Activated CD8-positive, alpha-beta memory T cell treated with anti-CD3 and anti-CD28 coated beads, Interleukin-2, amount 10 ng/mL, durations not matched to agents 7 days and 5 days (primary cell): ENCODE results near the gene ITIH2. TPM values are rescaled to one million over a fixed set of nuclear protein-coding genes. Genes with fewer than 3 reads are reported as not detected.
"Not testable (repeated sequence)": the region's sequence is repeated elsewhere in the genome, so short reads cannot be mapped to it uniquely, and the experiment has no call there.

ENCODE experiments used
- ATAC-seq: fragments of 150-1000 bp; cut with Tn5 transposase; one replicate; pipeline ENCODE4 v1.10.0; 2021; ENCODE audit warnings: moderate library complexity
- CTCF ChIA-PET: fragments of 350-600 bp; sonication (Branson Sonifier 250); formaldehyde crosslinking; loops from one replicate; lab custom pipeline; 2021; ENCODE audit warnings: antibody characterized with exemption; lab: Charles Lee
- DNase-seq: peaks from one replicate; pipeline ENCODE4 v3.0.0-alpha.2; 2020
- H3K27ac Mint-ChIP-seq: one replicate; pipeline ENCODE4 v1.8.0; 2021; ENCODE audit warnings: mild to moderate bottlenecking, mixed read lengths
- H3K27me3 Mint-ChIP-seq: one replicate; pipeline ENCODE4 v1.8.0; 2021; ENCODE audit warnings: mixed read lengths
- H3K36me3 Mint-ChIP-seq: one replicate; pipeline ENCODE4 v1.8.0; 2021; ENCODE audit warnings: mild to moderate bottlenecking, mixed read lengths
- H3K4me1 Mint-ChIP-seq: one replicate; pipeline ENCODE4 v1.8.0; 2021; ENCODE audit warnings: mixed read lengths
- H3K4me3 Mint-ChIP-seq: one replicate; pipeline ENCODE4 v1.8.0; 2021; ENCODE audit warnings: mild to moderate bottlenecking, moderate library complexity, mixed read lengths
- H3K9me3 Mint-ChIP-seq: one replicate; pipeline ENCODE4 v1.8.0; 2022; ENCODE audit warnings: low read depth, mixed read lengths
- total RNA-seq, 2 experiments: library from RNA; stranded (reverse); gene quantifications; one replicate each; pipeline ENCODE4 v1.2.3, GENCODE V29; 2021

ITIH2 gene
- total RNA-seq, 2 experiments from 2014 or later = not detected

- CTCF ChIA-PET = no interaction called here
- H3K27me3 Mint-ChIP-seq = no peaks in the 10 kb centered on the region
- H3K27ac Mint-ChIP-seq = no peak overlapping the region
- H3K4me1 Mint-ChIP-seq = peaks cover 3% of the 10 kb centered on the region
- H3K4me3 Mint-ChIP-seq = no peak overlapping the region
- no peaks in the 10 kb centered on the region for H3K9me3 Mint-ChIP-seq
- ATAC-seq (no peak), DNase-seq (no peak)
- peaks cover 46% of the 10 kb centered on the region for H3K36me3 Mint-ChIP-seq
These were observed 73.7 kb downstream of the ITIH2 start for GRCh38 chr10:7776777-7777176.

GRCh38 chr10:7782194-7782593 lies 79.1 kb downstream of the ITIH2 start:
- Mint-ChIP-seq H3K4me1 (peaks cover 22% of the 10 kb centered on the region), H3K36me3 (peaks cover 39% of the 10 kb centered on the region)
- ATAC-seq, H3K4me3 Mint-ChIP-seq, H3K27me3 Mint-ChIP-seq, DNase-seq, H3K27ac Mint-ChIP-seq, H3K9me3 Mint-ChIP-seq, CTCF ChIA-PET: not testable (repeated sequence)

- no peak overlapping the region for H3K4me3 Mint-ChIP-seq
- DNase-seq (no peak), ATAC-seq (no peak)
- CTCF ChIA-PET = no interaction called here
- no peak overlapping the region for H3K27ac Mint-ChIP-seq
- no peaks in the 10 kb centered on the region for H3K9me3 Mint-ChIP-seq
- peaks cover 20% of the 10 kb centered on the region for H3K36me3 Mint-ChIP-seq
- no peaks in the 10 kb centered on the region for H3K27me3 Mint-ChIP-seq
- H3K4me1 Mint-ChIP-seq = peaks cover 43% of the 10 kb centered on the region
These were observed 83.3 kb downstream of the ITIH2 start for GRCh38 chr10:7786430-7786829.

GRCh38 chr10:7787150-7787856 lies 84.2 kb downstream of the ITIH2 start:
- CTCF ChIA-PET = interaction anchor here (1.0 to 1.9 kb wide), 4 partner anchors 11 to 262 kb away, joined by 3 to 26 read pairs (median 8); partner anchors contain the start of gene TAF3
- Mint-ChIP-seq H3K36me3 (peaks cover 25% of the 10 kb centered on the region), H3K27ac (no peak overlapping the region), H3K27me3 (no peaks in the 10 kb centered on the region), H3K4me3 (no peak overlapping the region), H3K4me1 (peaks cover 52% of the 10 kb centered on the region), H3K9me3 (no peaks in the 10 kb centered on the region)
- DNase-seq (no peak), ATAC-seq (peak; percentile 11)

GRCh38 chr10:7787857-7788638 lies 84.9 kb downstream of the ITIH2 start, which contains the start of the genes ATP5F1C and KIN:
Gene ATP5F1C (plus strand): TSS chr10:7788177. CDS start chr10:7788208, 31 bp downstream.
Gene KIN (minus strand): TSS chr10:7787993. CDS start chr10:7787933, 60 bp downstream.
- H3K4me3 Mint-ChIP-seq = no peak within 1 kb of the TSS
- H3K4me1 Mint-ChIP-seq = peaks cover 57% of the 10 kb centered on the region
- DNase-seq = peak; percentile 99
- no peaks in the 10 kb centered on the region for H3K27me3 Mint-ChIP-seq
- ATAC-seq = peak; percentile 94
- no peaks in the 10 kb centered on the region for H3K9me3 Mint-ChIP-seq
- no peak within 1 kb of the TSS for H3K27ac Mint-ChIP-seq
- H3K36me3 Mint-ChIP-seq = peaks cover 28% of the 10 kb centered on the region
- CTCF ChIA-PET = interaction anchor here (1.0 to 1.9 kb wide), 5 partner anchors 10 to 263 kb away, joined by 3 to 26 read pairs (median 6); partner anchors contain the start of gene TAF3

- Mint-ChIP-seq H3K4me3 (no peak overlapping the region), H3K27ac (no peak overlapping the region), H3K36me3 (peaks cover 23% of the 10 kb centered on the region), H3K9me3 (no peaks in the 10 kb centered on the region), H3K27me3 (no peaks in the 10 kb centered on the region), H3K4me1 (peaks cover 57% of the 10 kb centered on the region)
- ATAC-seq (peak; percentile 3), DNase-seq (no peak)
- CTCF ChIA-PET = interaction anchor here (1.0 to 1.9 kb wide), 8 partner anchors 9 to 379 kb away, joined by 3 to 26 read pairs (median 4); partner anchors contain the start of gene TAF3
These were observed 85.6 kb downstream of the ITIH2 start for GRCh38 chr10:7788639-7789286.

GRCh38 chr10:7789390-7789789 lies 86.3 kb downstream of the ITIH2 start:
- DNase-seq (no peak), ATAC-seq (no peak)
- peaks cover 23% of the 10 kb centered on the region for H3K36me3 Mint-ChIP-seq
- H3K4me3 Mint-ChIP-seq = no peak overlapping the region
- peaks cover 60% of the 10 kb centered on the region for H3K4me1 Mint-ChIP-seq
- H3K27ac Mint-ChIP-seq = no peak overlapping the region
- H3K9me3 Mint-ChIP-seq = no peaks in the 10 kb centered on the region
- H3K27me3 Mint-ChIP-seq = no peaks in the 10 kb centered on the region
- CTCF ChIA-PET = interaction anchor here (1.1 to 1.8 kb wide), 4 partner anchors 8 to 380 kb away, joined by 3 to 6 read pairs (median 3); partner anchors contain the start of gene TAF3

GRCh38 chr10:7792541-7792940 lies 89.4 kb downstream of the ITIH2 start:
- ATAC-seq (no peak), DNase-seq (no peak)
- no peak overlapping the region for H3K27ac Mint-ChIP-seq
- H3K36me3 Mint-ChIP-seq = peaks cover 38% of the 10 kb centered on the region
- CTCF ChIA-PET = no interaction called here
- peaks cover 71% of the 10 kb centered on the region for H3K4me1 Mint-ChIP-seq
- no peaks in the 10 kb centered on the region for H3K27me3 Mint-ChIP-seq
- H3K4me3 Mint-ChIP-seq = no peak overlapping the region
- no peaks in the 10 kb centered on the region for H3K9me3 Mint-ChIP-seq

- CTCF ChIA-PET = no interaction called here
- Mint-ChIP-seq H3K9me3 (no peaks in the 10 kb centered on the region), H3K4me3 (no peak overlapping the region), H3K4me1 (peaks cover 68% of the 10 kb centered on the region), H3K36me3 (peaks cover 51% of the 10 kb centered on the region), H3K27ac (no peak overlapping the region), H3K27me3 (no peaks in the 10 kb centered on the region)
- ATAC-seq (no peak), DNase-seq (no peak)
These were observed 91.3 kb downstream of the ITIH2 start for GRCh38 chr10:7794251-7795026.

GRCh38 chr10:7795605-7796004 lies 92.5 kb downstream of the ITIH2 start:
- ATAC-seq = no peak
- H3K4me3 Mint-ChIP-seq = no peak overlapping the region
- H3K27me3 Mint-ChIP-seq = no peaks in the 10 kb centered on the region
- no peak for DNase-seq
- CTCF ChIA-PET = no interaction called here
- peaks cover 59% of the 10 kb centered on the region for H3K4me1 Mint-ChIP-seq
- H3K36me3 Mint-ChIP-seq = peaks cover 55% of the 10 kb centered on the region
- no peaks in the 10 kb centered on the region for H3K9me3 Mint-ChIP-seq
- no peak overlapping the region for H3K27ac Mint-ChIP-seq

GRCh38 chr10:7797582-7797981 lies 94.5 kb downstream of the ITIH2 start:
- ATAC-seq (peak; percentile 57), DNase-seq (no peak)
- H3K36me3 Mint-ChIP-seq = peaks cover 53% of the 10 kb centered on the region
- H3K27ac Mint-ChIP-seq = no peak overlapping the region
- H3K4me3 Mint-ChIP-seq = no peak overlapping the region
- CTCF ChIA-PET = interaction anchor here (0.7 to 1.9 kb wide), 2 partner anchors 9 to 13 kb away, joined by 3 to 6 read pairs; partner anchors contain the start of genes ATP5F1C and KIN
- no peaks in the 10 kb centered on the region for H3K27me3 Mint-ChIP-seq
- no peaks in the 10 kb centered on the region for H3K9me3 Mint-ChIP-seq
- H3K4me1 Mint-ChIP-seq = peaks cover 40% of the 10 kb centered on the region
